CD4-positive, alpha-beta T cell (primary cell): Measurements from ENCODE around the gene DNAH6. TPM values are rescaled to one million over a fixed set of nuclear protein-coding genes. Genes with fewer than 3 reads are reported as not detected.
A peak's percentile ranks its signal among the peaks of the same experiment; 100 is the strongest.

Experiments
- ATAC-seq: fragments of 200-7000 bp; cut with Tn5 transposase; one replicate; pipeline ENCODE4 v1.10.0; 2022; ENCODE audit warnings: mild to moderate bottlenecking; ENCODE audit not compliant: poor library complexity
- CTCF ChIA-PET: fragments of 350-600 bp; sonication (Branson Sonifier 250); formaldehyde crosslinking; loops from one replicate; lab custom pipeline; 2021; ENCODE audit warnings: antibody characterized with exemption, inconsistent platforms; lab: Charles Lee
- POLR2A ChIA-PET: fragments of 350-600 bp; sonication (Branson Sonifier 250); formaldehyde crosslinking; loops from one replicate; lab custom pipeline; 2021; ENCODE audit warnings: antibody characterized with exemption, inconsistent platforms; lab: Charles Lee
- DNase-seq, 14 experiments: peaks; one replicate each; pipeline ENCODE4 v3.0.0-alpha.2; 2013 to 2020; ENCODE audit warnings: mixed read lengths in 2 of 14
- H3K27ac ChIP-seq, 2 donors: one replicate each; pipeline versions ENCODE4 v1.5.1 to v1.7.0; 2013; ENCODE audit warnings: low read length in 2 of 2, low read depth in 1 of 2, mild to moderate bottlenecking in 1 of 2
- H3K27me3 ChIP-seq, 2 experiments: 1 replicate in 1 of 2; 2 replicates in 1 of 2; pipeline versions ENCODE4 v1.6.1 to v1.7.0; 2013; ENCODE audit warnings: low read length in 2 of 2, control low read depth in 1 of 2, mild to moderate bottlenecking in 1 of 2, moderate library complexity in 1 of 2; ENCODE audit not compliant: insufficient read depth in 2 of 2, control insufficient read depth in 1 of 2
- H3K36me3 ChIP-seq: one replicate; pipeline ENCODE4 v1.6.1; 2013; ENCODE audit warnings: low read length, control low read depth; ENCODE audit not compliant: insufficient read depth
- H3K4me1 ChIP-seq: one replicate; pipeline ENCODE4 v1.6.1; 2013; ENCODE audit warnings: low read length, control low read depth; ENCODE audit not compliant: insufficient read depth
- H3K4me3 ChIP-seq: one replicate; pipeline ENCODE4 v1.5.1; 2013; ENCODE audit warnings: mild to moderate bottlenecking, low read length, moderate library complexity
- H3K9me3 ChIP-seq, 2 experiments: 1 replicate in 1 of 2; 2 replicates in 1 of 2; pipeline versions ENCODE4 v1.6.1 to v1.7.0; 2013; ENCODE audit warnings: low read length in 2 of 2, mild to moderate bottlenecking in 2 of 2, control low read depth in 1 of 2, moderate library complexity in 1 of 2; ENCODE audit not compliant: control insufficient read depth in 1 of 2, insufficient read depth in 1 of 2
- H3K27ac Mint-ChIP-seq: one replicate; pipeline ENCODE4 v1.8.0; 2020; ENCODE audit warnings: mixed read lengths
- H3K27me3 Mint-ChIP-seq: one replicate; pipeline ENCODE4 v1.8.0; 2021; ENCODE audit warnings: mixed read lengths
- H3K36me3 Mint-ChIP-seq: one replicate; pipeline ENCODE4 v1.8.0; 2021; ENCODE audit warnings: low read depth, mixed read lengths
- H3K4me1 Mint-ChIP-seq: one replicate; pipeline ENCODE4 v1.8.0; 2021; ENCODE audit warnings: low read depth, mixed read lengths
- H3K4me3 Mint-ChIP-seq: one replicate; pipeline ENCODE4 v1.8.0; 2020; ENCODE audit warnings: mild to moderate bottlenecking, mixed read lengths
- H3K9me3 Mint-ChIP-seq: one replicate; pipeline ENCODE4 v1.8.0; 2020; ENCODE audit warnings: mixed read lengths
- CTCF ChIP-seq: fragments of 200-600 bp; IDR thresholded peaks from one replicate; pipeline ENCODE4 v1.8.0; 2022; ENCODE audit warnings: antibody characterized with exemption, mild to moderate bottlenecking
- intact Hi-C, 2 experiments: fragments of 100-400 bp; cut with DNase I in 1 of 2; cut with micrococcal nuclease in 1 of 2; formaldehyde crosslinking; loops; one replicate each; pipeline versions ENCODE4 v1.15.1 to v1.9.0; 2023 to 2025; cut with DNase I, micrococcal nuclease
- total RNA-seq, 174 experiments: library from RNA in 2 of 174; stranded (reverse) in 2 of 174; gene quantifications; one replicate each; pipeline ENCODE4 v1.2.3 and lab custom pipeline; 2021 to 2026

DNAH6 gene
- total RNA-seq, 2 experiments from 2014 or later: 0.59 to 1.2 TPM

- Mint-ChIP-seq H3K4me1 (peaks cover 57% of the 10 kb centered on the region), H3K36me3 (no peaks in the 10 kb centered on the region), H3K4me3 (no peak overlapping the region), H3K9me3 (no peaks in the 10 kb centered on the region), H3K27me3 (no peaks in the 10 kb centered on the region), H3K27ac (peak overlapping the region; percentile 2)
- DNase-seq (no peak), ATAC-seq (no peak)
- POLR2A ChIA-PET: no interaction called here
- intact Hi-C loops: no loop called here
- H3K4me3 ChIP-seq: no peak overlapping the region
- no peak overlapping the region for H3K27ac ChIP-seq
- no peaks in the 10 kb centered on the region for H3K36me3 ChIP-seq
- H3K4me1 ChIP-seq: peaks cover 6% of the 10 kb centered on the region
- CTCF ChIA-PET: no interaction called here
- H3K9me3 ChIP-seq: no peaks in the 10 kb centered on the region
- H3K27me3 ChIP-seq: no peaks in the 10 kb centered on the region
- TF ChIP-seq CTCF: no peak
These were observed 292.0 kb downstream of the DNAH6 start for GRCh38 chr2:84808279-84808678.

- no peak for TF ChIP-seq CTCF
- H3K27me3 ChIP-seq: no peaks in the 10 kb centered on the region
- H3K36me3 ChIP-seq: no peaks in the 10 kb centered on the region
- Mint-ChIP-seq H3K36me3 (peaks cover 4% of the 10 kb centered on the region), H3K4me1 (peaks cover 69% of the 10 kb centered on the region), H3K4me3 (no peak overlapping the region), H3K9me3 (no peaks in the 10 kb centered on the region), H3K27ac (no peak overlapping the region), H3K27me3 (no peaks in the 10 kb centered on the region)
- H3K27ac ChIP-seq: no peak overlapping the region
- H3K4me3 ChIP-seq: no peak overlapping the region
- no peak for ATAC-seq
- no peak for DNase-seq
- CTCF ChIA-PET: no interaction called here
- peaks cover 26% of the 10 kb centered on the region for H3K4me1 ChIP-seq
- intact Hi-C loops: no loop called here
- H3K9me3 ChIP-seq: no peaks in the 10 kb centered on the region
- POLR2A ChIA-PET: no interaction called here
These were observed 295.6 kb downstream of the DNAH6 start for GRCh38 chr2:84811839-84812431.

- Mint-ChIP-seq H3K27me3 (no peaks in the 10 kb centered on the region), H3K4me3 (no peak overlapping the region), H3K27ac (no peak overlapping the region), H3K4me1 (peaks cover 68% of the 10 kb centered on the region), H3K9me3 (no peaks in the 10 kb centered on the region), H3K36me3 (peaks cover 15% of the 10 kb centered on the region)
- intact Hi-C loops: no loop called here
- no peak for TF ChIP-seq CTCF
- ATAC-seq (no peak), DNase-seq (no peak)
- H3K27me3 ChIP-seq: no peaks in the 10 kb centered on the region
- POLR2A ChIA-PET: interaction anchor here (1.3 to 2.3 kb wide), 2 partner anchors 12 to 32 kb away, joined by 4 to 8 read pairs; no protein-coding TSS in a partner anchor
- H3K4me1 ChIP-seq: peaks cover 36% of the 10 kb centered on the region
- no peaks in the 10 kb centered on the region for H3K9me3 ChIP-seq
- CTCF ChIA-PET: no interaction called here
- H3K27ac ChIP-seq: no peak overlapping the region
- no peaks in the 10 kb centered on the region for H3K36me3 ChIP-seq
- H3K4me3 ChIP-seq: no peak overlapping the region
These were observed 298.8 kb downstream of the DNAH6 start for GRCh38 chr2:84815146-84815545.
